ENCODE measurements around the gene KLB.

GRCh38 chr4:39365360-39365759 lies 41.4 kb upstream of the KLB start:
- TF ChIP-seq CTCF (conservative IDR thresholded peaks at IDR 0.05) = no peak
- no peak for TF ChIP-seq EZH2 (IDR thresholded peaks at IDR 0.05; ENCODE audit: low read depth)

Data from PC-9 (cell line).